HepG2 (cell line): ENCODE results near the gene GAN. TPM values are rescaled to one million over a fixed set of nuclear protein-coding genes. Genes with fewer than 3 reads are reported as not detected.

ENCODE experiments used
- ATAD3A ChIP-seq: sonication (generic); formaldehyde crosslinking; IDR thresholded peaks from 2 replicates; pipeline ENCODE4 v1.4.0; 2020; ENCODE audit warnings: missing genetic modification reagents
- IKZF1 ChIP-seq: fragments of 450-650 bp; IDR thresholded peaks from 2 replicates; pipeline ENCODE4 v1.7.1; 2016
- RBAK ChIP-seq: sonication (generic); formaldehyde crosslinking; IDR thresholded peaks from 2 replicates; pipeline ENCODE4 v1.5.1; 2020; ENCODE audit warnings: mild to moderate bottlenecking, missing genetic modification reagents
- RXRB ChIP-seq: IDR thresholded peaks from 2 replicates; pipeline ENCODE4 v1.6.1; 2016; ENCODE audit warnings: borderline replicate concordance, missing genetic modification reagents, missing compliant biosample characterization
- TAF1 ChIP-seq: sonication (generic); formaldehyde crosslinking; IDR thresholded peaks from 2 replicates; pipeline ENCODE4 v1.4.0; 2020; ENCODE audit warnings: missing genetic modification reagents
- TCF7 ChIP-seq: sonication (generic); IDR thresholded peaks from 2 replicates; pipeline ENCODE4 v1.6.1; 2016; ENCODE audit warnings: antibody characterized with exemption, low read depth
- ZNF143 ChIP-seq: sonication (generic); formaldehyde crosslinking; IDR thresholded peaks from 2 replicates; pipeline ENCODE4 v1.4.0; 2020; ENCODE audit warnings: missing genetic modification reagents
- ZNF235 ChIP-seq: sonication (generic); formaldehyde crosslinking; IDR thresholded peaks from 2 replicates; pipeline ENCODE4 v1.8.1; 2023; ENCODE audit warnings: mild to moderate bottlenecking, missing genetic modification reagents, borderline replicate concordance
- ZNF317 ChIP-seq: sonication (generic); formaldehyde crosslinking; IDR thresholded peaks from 2 replicates; pipeline ENCODE4 v1.5.0; 2020; ENCODE audit warnings: mild to moderate bottlenecking, missing genetic modification reagents
- ZNF326 ChIP-seq: sonication (generic); formaldehyde crosslinking; IDR thresholded peaks from 2 replicates; pipeline ENCODE4 v1.4.0; 2020; ENCODE audit warnings: missing genetic modification reagents, borderline replicate concordance
- ZNF703 ChIP-seq: sonication (generic); formaldehyde crosslinking; IDR thresholded peaks from 2 replicates; pipeline ENCODE4 v1.5.1; 2020; ENCODE audit warnings: missing genetic modification reagents, mild to moderate bottlenecking, moderate library complexity, borderline replicate concordance
- polyA plus RNA-seq, 8 experiments: library from polyadenylated mRNA; depleted of rRNA in 3 of 8; stranded (reverse) in 7 of 8; unstranded in 1 of 8; fragments of >200 nt; fragmentation: Illumina TruSeq in 4 of 8; extraction: Trizol in 4 of 8; gene quantifications; 2 replicates each; pipeline versions ENCODE4 v1.2.1 to v1.2.3, GENCODE V29; 2011 to 2016; ENCODE audit warnings: low read depth in 4 of 8, missing spikeins in 1 of 8, mixed read lengths in 1 of 8; ENCODE audit not compliant: insufficient read depth in 1 of 8
- total RNA-seq, 5 experiments: library from RNA; depleted of rRNA; stranded (reverse); fragments of >200 nt; fragmentation: Illumina TruSeq; extraction: Trizol; gene quantifications; 2 replicates each; pipeline ENCODE4 v1.2.3, GENCODE V29; 2016; ENCODE audit warnings: low read depth in 1 of 5
- TF ChIP-seq, protein P1 (sequence below): sonication (generic); formaldehyde crosslinking; IDR thresholded peaks from 2 replicates; pipeline ENCODE4 v1.4.0; 2020; ENCODE audit warnings: mild to moderate bottlenecking, missing genetic modification reagents
- TF ChIP-seq, protein P2 (sequence below): IDR thresholded peaks from 2 replicates; pipeline ENCODE4 v1.6.1; 2016; ENCODE audit warnings: low read depth
- TF ChIP-seq, protein P3 (sequence below): sonication (generic); formaldehyde crosslinking; IDR thresholded peaks from 2 replicates; pipeline ENCODE4 v1.8.1; 2023; ENCODE audit warnings: mild to moderate bottlenecking, missing genetic modification reagents
- TF ChIP-seq, protein P4 (sequence below): fragments of 450-650 bp; IDR thresholded peaks from 2 replicates; pipeline ENCODE4 v1.6.1; 2016
- TF ChIP-seq, protein P5 (sequence below): sonication (generic); formaldehyde crosslinking; IDR thresholded peaks from 2 replicates; pipeline ENCODE4 v1.5.0; 2020; ENCODE audit warnings: mild to moderate bottlenecking, missing genetic modification reagents
- TF ChIP-seq, protein P6 (sequence below): sonication (generic); formaldehyde crosslinking; IDR thresholded peaks from 2 replicates; pipeline ENCODE4 v1.4.0; 2020; ENCODE audit warnings: missing genetic modification reagents; ENCODE audit errors: not compliant biosample characterization

Gene GAN
- total and polyA plus RNA-seq, 2 of the 13 experiments (the other 11 are each of a cell fraction or from before 2014, with no cell fraction given), result 4.3 to 11.0 TPM

DNA sequence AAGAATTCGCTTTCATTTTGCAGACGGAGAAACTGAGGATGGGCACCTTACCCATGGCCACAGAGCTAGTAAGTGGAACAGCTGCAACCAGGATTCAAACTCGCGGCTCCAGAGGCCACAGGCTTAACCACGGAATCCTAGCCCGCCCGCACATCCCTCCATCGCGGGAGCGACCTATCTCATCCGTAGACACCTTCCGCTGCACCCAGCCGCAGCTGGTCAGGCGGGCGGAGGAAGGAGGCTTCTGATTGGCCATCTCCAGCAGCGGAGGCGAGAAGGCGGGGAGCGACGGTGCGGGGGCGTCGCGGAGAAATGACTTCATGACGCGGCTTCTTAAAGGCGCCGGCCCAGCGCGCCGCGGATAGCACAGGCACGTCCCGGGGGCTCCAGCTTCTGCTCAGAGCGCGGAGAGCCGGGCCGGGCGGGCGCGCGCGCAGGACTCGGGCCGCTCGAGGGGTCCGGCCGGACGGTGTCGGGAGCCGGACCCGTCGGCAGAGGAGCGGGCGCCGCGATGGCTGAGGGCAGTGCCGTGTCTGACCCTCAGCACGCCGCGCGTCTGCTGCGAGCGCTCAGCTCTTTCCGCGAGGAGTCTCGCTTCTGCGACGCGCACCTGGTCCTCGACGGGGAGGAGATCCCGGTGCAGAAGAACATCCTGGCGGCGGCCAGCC lies at the start of gene GAN (continued):
- TF ChIP-seq, protein P1, sequence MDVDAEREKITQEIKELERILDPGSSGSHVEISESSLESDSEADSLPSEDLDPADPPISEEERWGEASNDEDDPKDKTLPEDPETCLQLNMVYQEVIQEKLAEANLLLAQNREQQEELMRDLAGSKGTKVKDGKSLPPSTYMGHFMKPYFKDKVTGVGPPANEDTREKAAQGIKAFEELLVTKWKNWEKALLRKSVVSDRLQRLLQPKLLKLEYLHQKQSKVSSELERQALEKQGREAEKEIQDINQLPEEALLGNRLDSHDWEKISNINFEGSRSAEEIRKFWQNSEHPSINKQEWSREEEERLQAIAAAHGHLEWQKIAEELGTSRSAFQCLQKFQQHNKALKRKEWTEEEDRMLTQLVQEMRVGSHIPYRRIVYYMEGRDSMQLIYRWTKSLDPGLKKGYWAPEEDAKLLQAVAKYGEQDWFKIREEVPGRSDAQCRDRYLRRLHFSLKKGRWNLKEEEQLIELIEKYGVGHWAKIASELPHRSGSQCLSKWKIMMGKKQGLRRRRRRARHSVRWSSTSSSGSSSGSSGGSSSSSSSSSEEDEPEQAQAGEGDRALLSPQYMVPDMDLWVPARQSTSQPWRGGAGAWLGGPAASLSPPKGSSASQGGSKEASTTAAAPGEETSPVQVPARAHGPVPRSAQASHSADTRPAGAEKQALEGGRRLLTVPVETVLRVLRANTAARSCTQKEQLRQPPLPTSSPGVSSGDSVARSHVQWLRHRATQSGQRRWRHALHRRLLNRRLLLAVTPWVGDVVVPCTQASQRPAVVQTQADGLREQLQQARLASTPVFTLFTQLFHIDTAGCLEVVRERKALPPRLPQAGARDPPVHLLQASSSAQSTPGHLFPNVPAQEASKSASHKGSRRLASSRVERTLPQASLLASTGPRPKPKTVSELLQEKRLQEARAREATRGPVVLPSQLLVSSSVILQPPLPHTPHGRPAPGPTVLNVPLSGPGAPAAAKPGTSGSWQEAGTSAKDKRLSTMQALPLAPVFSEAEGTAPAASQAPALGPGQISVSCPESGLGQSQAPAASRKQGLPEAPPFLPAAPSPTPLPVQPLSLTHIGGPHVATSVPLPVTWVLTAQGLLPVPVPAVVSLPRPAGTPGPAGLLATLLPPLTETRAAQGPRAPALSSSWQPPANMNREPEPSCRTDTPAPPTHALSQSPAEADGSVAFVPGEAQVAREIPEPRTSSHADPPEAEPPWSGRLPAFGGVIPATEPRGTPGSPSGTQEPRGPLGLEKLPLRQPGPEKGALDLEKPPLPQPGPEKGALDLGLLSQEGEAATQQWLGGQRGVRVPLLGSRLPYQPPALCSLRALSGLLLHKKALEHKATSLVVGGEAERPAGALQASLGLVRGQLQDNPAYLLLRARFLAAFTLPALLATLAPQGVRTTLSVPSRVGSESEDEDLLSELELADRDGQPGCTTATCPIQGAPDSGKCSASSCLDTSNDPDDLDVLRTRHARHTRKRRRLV, result no peak
- TF ChIP-seq RXRB (CRISPR knock-in tag) (peak; percentile 46; the same call in 1 of the 2 replicates), ZNF317 (no peak), ZNF143 (peak; percentile 24; the same call in 1 of the 2 replicates), RBAK (CRISPR knock-in tag) (no peak), ZNF703 (peak; percentile 74; the same call in 1 of the 2 replicates), IKZF1 (no peak), ZNF235 (CRISPR knock-in tag) (no peak; the same call in 1 of the 2 replicates), ATAD3A (CRISPR knock-in tag) (no peak), TCF7 (0 out of 2 replicates have a peak, but pooled peaks have one; percentile 16), TAF1 (peak; percentile 85), ZNF326 (CRISPR knock-in tag) (no peak)
- TF ChIP-seq, protein P2, sequence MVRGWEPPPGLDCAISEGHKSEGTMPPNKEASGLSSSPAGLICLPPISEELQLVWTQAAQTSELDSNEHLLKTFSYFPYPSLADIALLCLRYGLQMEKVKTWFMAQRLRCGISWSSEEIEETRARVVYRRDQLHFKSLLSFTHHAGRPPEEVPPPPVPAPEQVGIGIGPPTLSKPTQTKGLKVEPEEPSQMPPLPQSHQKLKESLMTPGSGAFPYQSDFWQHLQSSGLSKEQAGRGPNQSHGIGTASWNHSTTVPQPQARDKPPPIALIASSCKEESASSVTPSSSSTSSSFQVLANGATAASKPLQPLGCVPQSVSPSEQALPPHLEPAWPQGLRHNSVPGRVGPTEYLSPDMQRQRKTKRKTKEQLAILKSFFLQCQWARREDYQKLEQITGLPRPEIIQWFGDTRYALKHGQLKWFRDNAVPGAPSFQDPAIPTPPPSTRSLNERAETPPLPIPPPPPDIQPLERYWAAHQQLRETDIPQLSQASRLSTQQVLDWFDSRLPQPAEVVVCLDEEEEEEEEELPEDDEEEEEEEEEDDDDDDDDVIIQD (CRISPR knock-in tag), result peak; percentile 62
- TF ChIP-seq, protein P3, sequence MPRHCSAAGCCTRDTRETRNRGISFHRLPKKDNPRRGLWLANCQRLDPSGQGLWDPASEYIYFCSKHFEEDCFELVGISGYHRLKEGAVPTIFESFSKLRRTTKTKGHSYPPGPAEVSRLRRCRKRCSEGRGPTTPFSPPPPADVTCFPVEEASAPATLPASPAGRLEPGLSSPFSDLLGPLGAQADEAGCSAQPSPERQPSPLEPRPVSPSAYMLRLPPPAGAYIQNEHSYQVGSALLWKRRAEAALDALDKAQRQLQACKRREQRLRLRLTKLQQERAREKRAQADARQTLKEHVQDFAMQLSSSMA (CRISPR knock-in tag), result no peak; the same call in 1 of the 2 replicates
- TF ChIP-seq, protein P4, sequence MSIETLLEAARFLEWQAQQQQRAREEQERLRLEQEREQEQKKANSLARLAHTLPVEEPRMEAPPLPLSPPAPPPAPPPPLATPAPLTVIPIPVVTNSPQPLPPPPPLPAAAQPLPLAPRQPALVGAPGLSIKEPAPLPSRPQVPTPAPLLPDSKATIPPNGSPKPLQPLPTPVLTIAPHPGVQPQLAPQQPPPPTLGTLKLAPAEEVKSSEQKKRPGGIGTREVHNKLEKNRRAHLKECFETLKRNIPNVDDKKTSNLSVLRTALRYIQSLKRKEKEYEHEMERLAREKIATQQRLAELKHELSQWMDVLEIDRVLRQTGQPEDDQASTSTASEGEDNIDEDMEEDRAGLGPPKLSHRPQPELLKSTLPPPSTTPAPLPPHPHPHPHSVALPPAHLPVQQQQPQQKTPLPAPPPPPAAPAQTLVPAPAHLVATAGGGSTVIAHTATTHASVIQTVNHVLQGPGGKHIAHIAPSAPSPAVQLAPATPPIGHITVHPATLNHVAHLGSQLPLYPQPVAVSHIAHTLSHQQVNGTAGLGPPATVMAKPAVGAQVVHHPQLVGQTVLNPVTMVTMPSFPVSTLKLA, result peak; percentile 55
- TF ChIP-seq, protein P5, sequence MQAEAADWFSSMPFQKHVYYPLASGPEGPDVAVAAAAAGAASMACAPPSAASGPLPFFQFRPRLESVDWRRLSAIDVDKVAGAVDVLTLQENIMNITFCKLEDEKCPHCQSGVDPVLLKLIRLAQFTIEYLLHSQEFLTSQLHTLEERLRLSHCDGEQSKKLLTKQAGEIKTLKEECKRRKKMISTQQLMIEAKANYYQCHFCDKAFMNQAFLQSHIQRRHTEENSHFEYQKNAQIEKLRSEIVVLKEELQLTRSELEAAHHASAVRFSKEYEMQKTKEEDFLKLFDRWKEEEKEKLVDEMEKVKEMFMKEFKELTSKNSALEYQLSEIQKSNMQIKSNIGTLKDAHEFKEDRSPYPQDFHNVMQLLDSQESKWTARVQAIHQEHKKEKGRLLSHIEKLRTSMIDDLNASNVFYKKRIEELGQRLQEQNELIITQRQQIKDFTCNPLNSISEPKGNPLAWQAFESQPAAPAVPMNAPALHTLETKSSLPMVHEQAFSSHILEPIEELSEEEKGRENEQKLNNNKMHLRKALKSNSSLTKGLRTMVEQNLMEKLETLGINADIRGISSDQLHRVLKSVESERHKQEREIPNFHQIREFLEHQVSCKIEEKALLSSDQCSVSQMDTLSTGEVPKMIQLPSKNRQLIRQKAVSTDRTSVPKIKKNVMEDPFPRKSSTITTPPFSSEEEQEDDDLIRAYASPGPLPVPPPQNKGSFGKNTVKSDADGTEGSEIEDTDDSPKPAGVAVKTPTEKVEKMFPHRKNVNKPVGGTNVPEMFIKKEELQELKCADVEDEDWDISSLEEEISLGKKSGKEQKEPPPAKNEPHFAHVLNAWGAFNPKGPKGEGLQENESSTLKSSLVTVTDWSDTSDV, result peak; percentile 52
- TF ChIP-seq, protein P6, sequence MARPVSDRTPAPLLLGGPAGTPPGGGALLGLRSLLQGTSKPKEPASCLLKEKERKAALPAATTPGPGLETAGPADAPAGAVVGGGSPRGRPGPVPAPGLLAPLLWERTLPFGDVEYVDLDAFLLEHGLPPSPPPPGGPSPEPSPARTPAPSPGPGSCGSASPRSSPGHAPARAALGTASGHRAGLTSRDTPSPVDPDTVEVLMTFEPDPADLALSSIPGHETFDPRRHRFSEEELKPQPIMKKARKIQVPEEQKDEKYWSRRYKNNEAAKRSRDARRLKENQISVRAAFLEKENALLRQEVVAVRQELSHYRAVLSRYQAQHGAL (CRISPR knock-in tag), result no peak
